PFSK-1 (cell line): Measurements from ENCODE around the gene RAD51B.

ENCODE experiments used
- POLR2AphosphoS5 ChIP-seq: IDR thresholded peaks from 2 replicates; pipeline ENCODE4 v1.6.1; 2012; ENCODE audit warnings: low read depth, mild to moderate bottlenecking, control low read depth, low read length, moderate library complexity
- SIN3A ChIP-seq: IDR thresholded peaks from 2 replicates; pipeline ENCODE4 v1.6.1; 2012; ENCODE audit warnings: mild to moderate bottlenecking, low read length, moderate library complexity, borderline replicate concordance; ENCODE audit not compliant: insufficient read depth
- TAF1 ChIP-seq: IDR thresholded peaks from 2 replicates; pipeline ENCODE4 v1.6.1; 2012; ENCODE audit warnings: low read length, control low read depth, borderline replicate concordance; ENCODE audit not compliant: insufficient read depth
- TF ChIP-seq, protein P1 (sequence below), 2 experiments: IDR thresholded peaks; 2 replicates each; pipeline versions ENCODE4 v1.6.1 to v1.8.0; 2011 to 2012; ENCODE audit warnings: low read depth in 2 of 2, low read length in 2 of 2, control low read depth in 1 of 2, inconsistent platforms in 1 of 2, mild to moderate bottlenecking in 1 of 2, moderate library complexity in 1 of 2; ENCODE audit not compliant: insufficient read depth in 1 of 2

DNA sequence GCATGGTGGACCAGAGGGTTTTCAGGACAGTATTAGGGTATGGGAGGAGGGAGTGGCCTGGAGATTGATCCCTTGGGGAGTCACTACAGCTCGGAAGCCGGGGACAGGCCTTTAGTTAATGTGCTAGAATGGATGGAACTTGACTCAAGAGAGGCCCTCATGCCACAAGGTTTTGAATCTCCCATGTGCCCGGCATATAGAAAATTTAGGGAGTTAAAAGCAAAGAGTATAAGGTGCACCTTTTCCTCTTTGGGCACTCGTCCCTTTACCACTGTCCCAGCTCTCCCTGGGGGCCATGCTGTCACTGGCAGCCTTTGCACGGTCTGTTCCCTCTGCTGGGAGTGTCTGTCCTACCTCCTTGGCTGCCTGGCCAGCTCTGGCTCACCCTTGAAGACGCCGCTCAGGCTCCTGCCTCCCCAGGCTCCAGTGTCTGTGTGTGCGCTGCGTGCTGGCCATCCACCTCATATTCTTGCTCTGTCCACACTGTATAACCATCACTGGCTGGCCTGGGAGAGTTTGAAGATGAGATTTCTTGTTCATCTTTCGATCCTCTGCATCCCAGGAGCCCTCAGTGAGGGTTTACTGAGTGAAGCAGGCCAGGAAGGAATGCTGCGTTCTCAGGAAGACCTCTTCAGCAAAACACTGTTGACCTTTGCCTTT lies 811.9 kb downstream of the RAD51B start:
- TF ChIP-seq SIN3A (no peak), POLR2AphosphoS5 (no peak), TAF1 (no peak)
- TF ChIP-seq, protein P1, sequence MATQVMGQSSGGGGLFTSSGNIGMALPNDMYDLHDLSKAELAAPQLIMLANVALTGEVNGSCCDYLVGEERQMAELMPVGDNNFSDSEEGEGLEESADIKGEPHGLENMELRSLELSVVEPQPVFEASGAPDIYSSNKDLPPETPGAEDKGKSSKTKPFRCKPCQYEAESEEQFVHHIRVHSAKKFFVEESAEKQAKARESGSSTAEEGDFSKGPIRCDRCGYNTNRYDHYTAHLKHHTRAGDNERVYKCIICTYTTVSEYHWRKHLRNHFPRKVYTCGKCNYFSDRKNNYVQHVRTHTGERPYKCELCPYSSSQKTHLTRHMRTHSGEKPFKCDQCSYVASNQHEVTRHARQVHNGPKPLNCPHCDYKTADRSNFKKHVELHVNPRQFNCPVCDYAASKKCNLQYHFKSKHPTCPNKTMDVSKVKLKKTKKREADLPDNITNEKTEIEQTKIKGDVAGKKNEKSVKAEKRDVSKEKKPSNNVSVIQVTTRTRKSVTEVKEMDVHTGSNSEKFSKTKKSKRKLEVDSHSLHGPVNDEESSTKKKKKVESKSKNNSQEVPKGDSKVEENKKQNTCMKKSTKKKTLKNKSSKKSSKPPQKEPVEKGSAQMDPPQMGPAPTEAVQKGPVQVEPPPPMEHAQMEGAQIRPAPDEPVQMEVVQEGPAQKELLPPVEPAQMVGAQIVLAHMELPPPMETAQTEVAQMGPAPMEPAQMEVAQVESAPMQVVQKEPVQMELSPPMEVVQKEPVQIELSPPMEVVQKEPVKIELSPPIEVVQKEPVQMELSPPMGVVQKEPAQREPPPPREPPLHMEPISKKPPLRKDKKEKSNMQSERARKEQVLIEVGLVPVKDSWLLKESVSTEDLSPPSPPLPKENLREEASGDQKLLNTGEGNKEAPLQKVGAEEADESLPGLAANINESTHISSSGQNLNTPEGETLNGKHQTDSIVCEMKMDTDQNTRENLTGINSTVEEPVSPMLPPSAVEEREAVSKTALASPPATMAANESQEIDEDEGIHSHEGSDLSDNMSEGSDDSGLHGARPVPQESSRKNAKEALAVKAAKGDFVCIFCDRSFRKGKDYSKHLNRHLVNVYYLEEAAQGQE (IDR thresholded peaks at IDR 0.05; ENCODE audit: insufficient read depth in 1 of 2, low read depth in 2 of 2, low read length in 2 of 2): no peak
